ENCODE data around the gene SCTR.

GRCh38 chr2:119475225-119475856 lies 48.9 kb downstream of the SCTR start:
- TF ChIP-seq SAP130 (CRISPR knock-in tag; IDR thresholded peaks at IDR 0.05; ENCODE audit: low read depth) = no peak; the same call in 1 of the 2 replicates
- TF ChIP-seq NR2F1 (CRISPR knock-in tag; IDR thresholded peaks at IDR 0.05) = no peak
- no peak for TF ChIP-seq ZNF446 (CRISPR knock-in tag; IDR thresholded peaks at IDR 0.05)
- no peak for TF ChIP-seq SP5 (CRISPR knock-in tag; IDR thresholded peaks at IDR 0.05; ENCODE audit: borderline replicate concordance, low read depth)
- TF ChIP-seq CTCF (CRISPR knock-in tag; IDR thresholded peaks at IDR 0.05) = peak; percentile 62
- no peak for TF ChIP-seq YY1 (IDR thresholded peaks at IDR 0.05; ENCODE audit: insufficient read depth, insufficient replicate concordance, low read depth, low read length)
- TF ChIP-seq ATF7 (IDR thresholded peaks at IDR 0.05) = no peak
- no peak for TF ChIP-seq ATF7 (CRISPR knock-in tag; IDR thresholded peaks at IDR 0.05)
- TF ChIP-seq, protein P1, sequence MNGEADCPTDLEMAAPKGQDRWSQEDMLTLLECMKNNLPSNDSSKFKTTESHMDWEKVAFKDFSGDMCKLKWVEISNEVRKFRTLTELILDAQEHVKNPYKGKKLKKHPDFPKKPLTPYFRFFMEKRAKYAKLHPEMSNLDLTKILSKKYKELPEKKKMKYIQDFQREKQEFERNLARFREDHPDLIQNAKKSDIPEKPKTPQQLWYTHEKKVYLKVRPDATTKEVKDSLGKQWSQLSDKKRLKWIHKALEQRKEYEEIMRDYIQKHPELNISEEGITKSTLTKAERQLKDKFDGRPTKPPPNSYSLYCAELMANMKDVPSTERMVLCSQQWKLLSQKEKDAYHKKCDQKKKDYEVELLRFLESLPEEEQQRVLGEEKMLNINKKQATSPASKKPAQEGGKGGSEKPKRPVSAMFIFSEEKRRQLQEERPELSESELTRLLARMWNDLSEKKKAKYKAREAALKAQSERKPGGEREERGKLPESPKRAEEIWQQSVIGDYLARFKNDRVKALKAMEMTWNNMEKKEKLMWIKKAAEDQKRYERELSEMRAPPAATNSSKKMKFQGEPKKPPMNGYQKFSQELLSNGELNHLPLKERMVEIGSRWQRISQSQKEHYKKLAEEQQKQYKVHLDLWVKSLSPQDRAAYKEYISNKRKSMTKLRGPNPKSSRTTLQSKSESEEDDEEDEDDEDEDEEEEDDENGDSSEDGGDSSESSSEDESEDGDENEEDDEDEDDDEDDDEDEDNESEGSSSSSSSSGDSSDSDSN (CRISPR knock-in tag; IDR thresholded peaks at IDR 0.05) = no peak
- TF ChIP-seq, protein P2, sequence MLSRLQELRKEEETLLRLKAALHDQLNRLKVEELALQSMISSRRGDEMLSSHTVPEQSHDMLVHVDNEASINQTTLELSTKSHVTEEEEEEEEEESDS (CRISPR knock-in tag; IDR thresholded peaks at IDR 0.05; ENCODE audit: borderline replicate concordance) = no peak
- TF ChIP-seq FOXJ3 (CRISPR knock-in tag; IDR thresholded peaks at IDR 0.05; ENCODE audit: borderline replicate concordance) = no peak
- TF ChIP-seq MXI1 (IDR thresholded peaks at IDR 0.05; ENCODE audit: borderline replicate concordance, low read depth, low read length) = no peak
- TF ChIP-seq ZNF30 (CRISPR knock-in tag; IDR thresholded peaks at IDR 0.05) = no peak
- no peak for TF ChIP-seq SKIL (CRISPR knock-in tag; IDR thresholded peaks at IDR 0.05; ENCODE audit: borderline replicate concordance)
